ENCODE measurements around the gene COQ3. TPM values are rescaled to one million over a fixed set of nuclear protein-coding genes. Genes with fewer than 3 reads are reported as not detected.

COQ3 gene
- total RNA-seq, 1 experiment from 2014 or later: 10.9 TPM

GRCh38 chr6:99422912-99423311 lies 28.9 kb upstream of the COQ3 start:
- Histone ChIP-seq H3K4me1 (ENCODE audit: insufficient read depth, low read length) (no peaks in the 10 kb centered on the region), H2BK120ac (ENCODE audit: low read depth, low read length, poor library complexity, severe bottlenecking) (no peak overlapping the region), H3K9ac (ENCODE audit: extremely low read depth, insufficient read length, low read length) (no peak overlapping the region), H3K56ac (ENCODE audit: insufficient read length, low read depth, low read length) (no peak overlapping the region), H2BK20ac (ENCODE audit: low read depth, low read length, poor library complexity, severe bottlenecking) (no peak overlapping the region), H3K23ac (ENCODE audit: insufficient read length, low read depth, low read length) (no peak overlapping the region), H3K9me3 (ENCODE audit: control insufficient read depth, low read depth, low read length) (no peaks in the 10 kb centered on the region), H3K4ac (ENCODE audit: low read depth, low read length) (no peak overlapping the region), H3K18ac (ENCODE audit: insufficient read length, low read depth, low read length) (no peak overlapping the region), H3K79me2 (ENCODE audit: insufficient read depth, low read length) (peaks cover 44% of the 10 kb centered on the region; the same call in 1 of the 2 replicates), H2AK5ac (ENCODE audit: insufficient read length, low read length) (no peak overlapping the region), H4K91ac (ENCODE audit: insufficient read length, low read depth, low read length) (no peak overlapping the region), H2BK12ac (ENCODE audit: insufficient read length, low read depth, low read length) (no peak overlapping the region), H4K8ac (replicated peaks; ENCODE audit: insufficient read length, low read depth, low read length) (no peak overlapping the region), H2AFZ (ENCODE audit: low read length) (no peak overlapping the region), H2BK15ac (ENCODE audit: low read depth, low read length) (no peak overlapping the region), H3K14ac (ENCODE audit: insufficient read depth, low read length) (no peak overlapping the region), H2BK5ac (ENCODE audit: insufficient read length, low read length) (no peak overlapping the region), H3K27me3 (ENCODE audit: insufficient read depth, low read length) (no peaks in the 10 kb centered on the region), H3T11ph (ENCODE audit: low read length) (no peak overlapping the region), H3K27ac (ENCODE audit: insufficient read length, low read depth, low read length) (no peak overlapping the region), H4K20me1 (ENCODE audit: control insufficient read depth, insufficient read depth, insufficient read length) (no peaks in the 10 kb centered on the region), H3K4me2 (ENCODE audit: insufficient read depth, insufficient read length, low read length) (no peak overlapping the region), H3K79me1 (ENCODE audit: insufficient read depth, low read depth, low read length, poor library complexity, severe bottlenecking) (no peaks in the 10 kb centered on the region), H4K5ac (ENCODE audit: insufficient read length, low read depth, low read length) (no peak overlapping the region), H3K23me2 (ENCODE audit: insufficient read length, low read depth, low read length, poor library complexity, severe bottlenecking) (peaks cover 4% of the 10 kb centered on the region)
- no CpG with 5 or more reads among the region's 6 CpGs for WGBS (ENCODE audit: extremely low coverage, insufficient read length, low lambda C conversion rate)
- Mint-ChIP-seq H3K9me3 (no peaks in the 10 kb centered on the region; a peak in 1 of 5 replicates), H3K4me3 (peak overlapping the region in 1 of 2 experiments; percentile 28; a peak in 1 of 5 replicates), H3K36me3 (ENCODE audit: insufficient read depth in 1 of 3, low read depth in 3 of 3) (peaks cover 13 to 26% (median 24%) of the 10 kb centered on the region in 3 experiments; a peak in 6 of 7 replicates), H3K4me1 (peaks cover 48 to 57% of the 10 kb centered on the region in 2 experiments), H3K27ac (no peak overlapping the region), H3K27me3 (ENCODE audit: low read depth) (no peaks in the 10 kb centered on the region)
- no peak for DNase-seq
- TF ChIP-seq, protein P1, sequence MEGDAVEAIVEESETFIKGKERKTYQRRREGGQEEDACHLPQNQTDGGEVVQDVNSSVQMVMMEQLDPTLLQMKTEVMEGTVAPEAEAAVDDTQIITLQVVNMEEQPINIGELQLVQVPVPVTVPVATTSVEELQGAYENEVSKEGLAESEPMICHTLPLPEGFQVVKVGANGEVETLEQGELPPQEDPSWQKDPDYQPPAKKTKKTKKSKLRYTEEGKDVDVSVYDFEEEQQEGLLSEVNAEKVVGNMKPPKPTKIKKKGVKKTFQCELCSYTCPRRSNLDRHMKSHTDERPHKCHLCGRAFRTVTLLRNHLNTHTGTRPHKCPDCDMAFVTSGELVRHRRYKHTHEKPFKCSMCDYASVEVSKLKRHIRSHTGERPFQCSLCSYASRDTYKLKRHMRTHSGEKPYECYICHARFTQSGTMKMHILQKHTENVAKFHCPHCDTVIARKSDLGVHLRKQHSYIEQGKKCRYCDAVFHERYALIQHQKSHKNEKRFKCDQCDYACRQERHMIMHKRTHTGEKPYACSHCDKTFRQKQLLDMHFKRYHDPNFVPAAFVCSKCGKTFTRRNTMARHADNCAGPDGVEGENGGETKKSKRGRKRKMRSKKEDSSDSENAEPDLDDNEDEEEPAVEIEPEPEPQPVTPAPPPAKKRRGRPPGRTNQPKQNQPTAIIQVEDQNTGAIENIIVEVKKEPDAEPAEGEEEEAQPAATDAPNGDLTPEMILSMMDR (conservative IDR thresholded peaks at IDR 0.05): no peak

Measured in H9 (cell line).